ENCODE data around the gene MLYCD.

Gene MLYCD

DNA sequence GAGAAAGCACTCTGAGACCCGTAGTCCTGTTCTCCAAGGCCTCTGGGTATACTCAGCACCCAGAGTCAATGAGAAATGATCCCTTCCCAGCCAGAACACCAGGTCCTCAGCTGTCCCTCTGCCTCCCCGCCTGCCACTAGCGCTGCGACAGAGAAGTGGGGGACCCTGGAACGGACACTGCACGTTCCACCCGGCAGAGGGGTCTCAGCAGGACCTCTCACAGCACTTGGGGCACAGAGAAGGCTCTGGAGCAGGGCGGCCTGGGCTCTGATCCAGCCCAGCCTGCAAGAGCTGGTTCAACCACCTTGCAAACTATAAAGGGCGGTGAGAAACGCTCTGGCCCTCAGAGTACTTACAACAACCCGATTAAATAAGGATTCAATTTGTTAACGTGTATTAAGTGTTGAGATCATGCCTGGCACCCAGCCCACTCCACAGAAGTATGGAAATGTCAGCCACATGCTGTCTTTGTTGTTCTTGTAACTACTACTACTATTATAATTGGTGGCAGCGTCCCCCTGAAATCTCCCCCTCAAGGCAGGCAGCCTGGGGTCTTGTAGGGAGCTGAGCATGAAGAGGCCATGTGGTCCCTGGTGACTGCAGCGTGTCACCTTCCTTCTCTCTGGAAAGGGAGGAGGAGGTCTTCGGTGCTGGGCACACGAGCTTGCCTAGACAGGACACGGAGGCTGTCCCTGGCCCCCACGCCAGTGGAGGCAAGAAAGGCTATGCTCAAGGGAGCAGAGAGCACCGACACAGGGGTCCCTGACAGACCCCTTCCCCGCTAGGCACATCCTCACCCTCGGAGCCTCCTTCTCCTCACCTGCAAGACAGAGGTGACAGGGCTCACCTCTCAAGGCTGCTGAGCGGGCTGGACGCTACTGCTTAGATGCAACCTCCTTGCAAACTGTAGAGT lies 56.6 kb downstream of the MLYCD start:
- ChIA-PET CTCF (interaction anchor here (1.2 to 7.7 kb wide), 13 partner anchors 9 to 614 kb away, joined by 3 to 74 read pairs (median 6); partner anchors contain the start of gene TAF1C), POLR2A (no interaction called here)
- no peak for DNase-seq (ENCODE audit: extremely low spot score)

DNA sequence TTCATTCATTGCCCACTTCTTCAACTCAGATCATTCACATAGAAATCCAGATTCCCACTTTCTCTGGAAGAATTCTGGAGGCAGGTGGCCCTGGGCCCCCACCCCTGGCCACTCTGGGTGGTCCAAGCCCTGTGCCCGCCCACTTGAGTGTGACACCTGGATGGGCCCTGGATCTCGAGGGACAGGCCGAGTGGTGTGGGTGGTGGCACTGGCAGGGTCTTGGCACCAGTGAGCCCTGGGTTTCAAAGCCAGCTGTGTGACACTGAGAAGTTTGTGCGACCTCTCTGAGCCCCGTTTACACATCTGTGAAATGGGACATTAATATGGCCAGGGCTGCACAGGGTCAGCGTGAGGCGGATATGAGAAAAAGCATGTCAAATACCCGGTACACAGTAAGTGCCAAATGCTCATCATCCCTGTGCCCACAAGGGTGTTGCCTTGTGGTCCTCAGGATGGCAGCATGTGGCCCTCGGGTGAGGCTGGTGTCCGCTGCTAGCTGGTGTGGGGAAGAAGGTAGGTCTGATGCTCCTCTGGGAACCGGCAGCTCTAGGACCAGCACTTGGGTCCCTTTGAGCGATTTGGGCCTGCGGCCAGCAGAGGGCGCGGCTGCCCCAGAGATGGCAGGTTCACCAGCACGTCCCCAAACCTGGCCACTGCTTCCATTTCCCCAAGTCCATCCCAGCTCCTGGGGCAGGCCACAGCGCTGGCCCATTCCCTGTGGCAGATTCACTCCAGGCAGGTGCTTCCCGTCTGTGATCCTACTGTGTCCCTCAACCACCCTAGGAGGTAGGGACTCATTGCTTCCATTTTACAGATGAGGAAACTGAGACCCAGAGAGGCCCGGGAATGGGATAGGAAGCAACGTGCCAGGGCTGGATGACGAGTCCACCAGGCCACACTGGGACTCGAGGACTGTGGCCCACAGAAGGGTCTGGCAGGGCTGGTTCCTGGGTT lies 57.7 kb downstream of the MLYCD start:
- peak; percentile 87 for DNase-seq (ENCODE audit: extremely low spot score)
- CTCF ChIA-PET, result interaction anchor here (0.6 to 7.7 kb wide), 35 partner anchors 8 to 613 kb away, joined by 3 to 74 read pairs (median 5); partner anchors contain the start of genes SLC38A8 and TAF1C
- POLR2A ChIA-PET, result no interaction called here
- TF ChIP-seq, protein P1, sequence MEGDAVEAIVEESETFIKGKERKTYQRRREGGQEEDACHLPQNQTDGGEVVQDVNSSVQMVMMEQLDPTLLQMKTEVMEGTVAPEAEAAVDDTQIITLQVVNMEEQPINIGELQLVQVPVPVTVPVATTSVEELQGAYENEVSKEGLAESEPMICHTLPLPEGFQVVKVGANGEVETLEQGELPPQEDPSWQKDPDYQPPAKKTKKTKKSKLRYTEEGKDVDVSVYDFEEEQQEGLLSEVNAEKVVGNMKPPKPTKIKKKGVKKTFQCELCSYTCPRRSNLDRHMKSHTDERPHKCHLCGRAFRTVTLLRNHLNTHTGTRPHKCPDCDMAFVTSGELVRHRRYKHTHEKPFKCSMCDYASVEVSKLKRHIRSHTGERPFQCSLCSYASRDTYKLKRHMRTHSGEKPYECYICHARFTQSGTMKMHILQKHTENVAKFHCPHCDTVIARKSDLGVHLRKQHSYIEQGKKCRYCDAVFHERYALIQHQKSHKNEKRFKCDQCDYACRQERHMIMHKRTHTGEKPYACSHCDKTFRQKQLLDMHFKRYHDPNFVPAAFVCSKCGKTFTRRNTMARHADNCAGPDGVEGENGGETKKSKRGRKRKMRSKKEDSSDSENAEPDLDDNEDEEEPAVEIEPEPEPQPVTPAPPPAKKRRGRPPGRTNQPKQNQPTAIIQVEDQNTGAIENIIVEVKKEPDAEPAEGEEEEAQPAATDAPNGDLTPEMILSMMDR (IDR thresholded peaks at IDR 0.05; ENCODE audit: control extremely low read depth, extremely low read depth, low read depth, missing control alignments), result peak; percentile 96

More for the DNA sequence above, 56.6 kb downstream of the MLYCD start:
- TF ChIP-seq, protein P1 (IDR thresholded peaks at IDR 0.05; ENCODE audit: control extremely low read depth, extremely low read depth, low read depth, missing control alignments), result no peak

DNA sequence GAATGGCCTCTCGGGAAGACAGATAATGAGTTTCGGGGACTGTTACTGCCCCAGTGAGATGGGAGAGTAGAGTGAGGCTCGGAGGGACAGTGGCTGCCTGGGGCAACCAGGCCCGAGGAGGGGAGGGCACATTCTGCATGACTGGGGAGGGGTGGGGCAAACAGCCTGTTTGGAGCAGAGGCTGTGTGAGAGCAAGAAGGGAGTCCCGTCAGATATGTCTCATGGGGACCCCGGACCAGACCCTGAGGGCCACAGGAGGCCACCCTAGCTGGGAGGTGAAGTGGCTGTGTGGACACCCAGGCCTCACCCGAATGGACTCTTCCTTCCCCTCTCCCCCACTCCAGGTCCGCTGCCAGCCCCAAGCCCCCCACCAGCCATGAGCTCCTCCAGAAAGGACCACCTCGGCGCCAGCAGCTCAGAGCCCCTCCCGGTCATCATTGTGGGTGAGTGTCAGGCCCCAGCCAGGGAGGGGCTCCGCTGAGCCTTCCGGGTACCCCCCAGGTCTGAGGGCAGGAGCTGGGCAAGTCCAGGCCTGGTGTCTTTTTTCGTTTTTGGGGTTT lies 58.5 kb downstream of the MLYCD start:
- ChIA-PET POLR2A (no interaction called here), CTCF (interaction anchor here (1.0 to 7.7 kb wide), 29 partner anchors 11 to 552 kb away, joined by 3 to 74 read pairs (median 6); partner anchors contain the start of genes SLC38A8 and TAF1C)
- no peak for DNase-seq (ENCODE audit: extremely low spot score)
- TF ChIP-seq, protein P1 (IDR thresholded peaks at IDR 0.05; ENCODE audit: control extremely low read depth, extremely low read depth, low read depth, missing control alignments), result no peak

DNA sequence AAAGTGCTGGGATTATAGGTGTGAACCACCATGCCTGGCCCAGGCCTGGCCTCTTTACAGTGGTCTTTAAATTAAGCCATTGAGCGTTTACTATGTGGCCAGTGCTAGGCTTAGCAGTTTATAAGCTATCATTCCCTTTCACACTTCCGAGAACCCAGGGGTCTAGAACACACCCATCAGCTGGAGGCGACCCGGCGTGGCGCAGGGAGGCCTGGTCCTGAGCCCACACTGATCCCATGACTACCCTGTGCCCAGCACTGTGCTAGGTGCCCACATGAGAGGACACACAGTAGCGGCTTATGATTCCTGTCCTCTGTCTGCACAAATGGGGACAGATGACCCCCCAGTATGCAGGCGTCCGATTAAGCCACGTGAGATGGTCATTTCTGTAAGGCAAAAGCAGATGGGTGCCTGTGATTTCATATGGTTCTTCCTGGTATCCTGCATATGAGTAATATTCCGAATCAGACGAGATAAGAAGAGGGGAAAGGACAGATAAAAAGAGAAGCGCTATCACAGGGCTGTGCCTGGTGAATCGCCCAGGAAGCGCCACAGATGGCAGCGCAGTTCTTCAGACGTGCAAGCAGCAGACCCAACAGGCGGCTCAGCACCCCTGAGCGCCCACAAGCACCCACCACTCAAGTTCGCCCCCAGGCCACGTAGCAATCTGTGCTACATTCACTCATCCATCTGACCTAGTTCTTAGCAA lies 59.4 kb downstream of the MLYCD start:
- TF ChIP-seq, protein P1 (IDR thresholded peaks at IDR 0.05; ENCODE audit: control extremely low read depth, extremely low read depth, low read depth, missing control alignments), result no peak
- POLR2A ChIA-PET, result no interaction called here
- CTCF ChIA-PET, result interaction anchor here (1.0 to 7.7 kb wide), 12 partner anchors 13 to 548 kb away, joined by 3 to 74 read pairs (median 10); partner anchors contain the start of gene TAF1C
- no peak for DNase-seq (ENCODE audit: extremely low spot score)

DNA sequence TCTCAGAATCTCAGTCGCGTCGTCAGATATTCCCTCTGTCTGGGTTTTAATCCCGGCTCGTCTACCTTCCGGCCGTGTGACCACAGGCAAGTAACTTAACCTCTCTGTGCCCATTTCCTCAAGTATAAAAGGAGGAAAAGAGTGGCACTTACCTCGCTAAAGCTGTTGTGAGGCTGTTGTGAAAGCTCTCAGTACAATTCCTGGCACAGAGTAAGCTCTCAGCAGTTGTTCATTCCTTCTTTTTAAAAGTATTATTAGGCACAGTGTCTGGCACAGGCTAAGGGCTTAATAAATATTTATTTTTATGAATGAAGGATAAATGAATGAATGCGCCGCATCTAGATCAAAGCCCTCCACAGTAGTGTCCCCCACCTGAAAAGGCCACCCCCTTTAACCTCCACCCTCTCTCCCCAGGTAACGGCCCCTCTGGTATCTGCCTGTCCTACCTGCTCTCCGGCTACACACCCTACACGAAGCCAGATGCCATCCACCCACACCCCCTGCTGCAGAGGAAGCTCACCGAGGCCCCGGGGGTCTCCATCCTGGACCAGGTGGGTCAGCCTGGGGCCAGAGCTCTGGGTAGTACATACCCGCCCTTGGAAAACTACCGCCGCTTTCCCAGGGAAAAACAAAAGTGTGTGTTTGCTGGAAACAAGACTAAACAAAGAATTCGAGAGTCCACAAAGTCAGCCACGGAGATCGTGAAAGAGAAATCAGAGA lies 60.1 kb downstream of the MLYCD start:
- POLR2A ChIA-PET, result no interaction called here
- CTCF ChIA-PET, result interaction anchor here (7.7 kb wide), 1 partner anchor 106 kb away, joined by 74 read pairs; no protein-coding TSS in a partner anchor
- DNase-seq (ENCODE audit: extremely low spot score), result no peak
- TF ChIP-seq, protein P1 (IDR thresholded peaks at IDR 0.05; ENCODE audit: control extremely low read depth, extremely low read depth, low read depth, missing control alignments), result no peak

Data from GM10248 (cell line).